Dermis microvascular lymphatic vessel endothelial cell (primary cell): ENCODE data around the gene PTPRF. TPM values are rescaled to one million over a fixed set of nuclear protein-coding genes. Genes with fewer than 3 reads are reported as not detected.

Experiments used
- DNase-seq, 2 donors: peaks; one replicate each; pipeline versions ENCODE4 v3.0.0 to v3.0.0-alpha.2; 2010; ENCODE audit warnings: low read depth in 2 of 2
- total RNA-seq: library from RNA; depleted of rRNA; stranded (reverse); fragments of >200 nt; gene quantifications from 2 replicates; pipeline ENCODE4 v1.2.1, GENCODE V29; 2014

Gene PTPRF
- total RNA-seq, 1 donor from 2014 or later = 50.2 TPM

DNA sequence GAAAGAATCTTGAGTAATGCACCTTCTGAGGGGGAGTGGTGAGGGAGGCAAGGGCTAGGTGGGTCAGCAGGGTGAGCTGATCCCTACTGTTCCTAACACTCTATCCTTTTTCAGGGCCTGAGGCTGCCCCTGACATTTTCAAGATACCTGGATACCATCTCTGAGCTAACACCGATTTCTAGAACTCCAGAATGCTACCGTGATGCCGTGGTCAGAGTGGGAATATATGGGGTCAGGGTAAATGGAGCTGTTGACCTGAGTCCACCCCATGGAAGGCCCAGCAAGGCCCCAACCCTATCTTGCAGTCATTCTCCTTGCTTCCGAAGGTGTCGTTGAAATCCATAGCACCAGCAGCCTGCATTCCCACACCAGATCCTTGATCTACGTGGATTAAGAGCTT is 18.0 kb upstream of the PTPRF start:
- DNase-seq = no peak

DNA sequence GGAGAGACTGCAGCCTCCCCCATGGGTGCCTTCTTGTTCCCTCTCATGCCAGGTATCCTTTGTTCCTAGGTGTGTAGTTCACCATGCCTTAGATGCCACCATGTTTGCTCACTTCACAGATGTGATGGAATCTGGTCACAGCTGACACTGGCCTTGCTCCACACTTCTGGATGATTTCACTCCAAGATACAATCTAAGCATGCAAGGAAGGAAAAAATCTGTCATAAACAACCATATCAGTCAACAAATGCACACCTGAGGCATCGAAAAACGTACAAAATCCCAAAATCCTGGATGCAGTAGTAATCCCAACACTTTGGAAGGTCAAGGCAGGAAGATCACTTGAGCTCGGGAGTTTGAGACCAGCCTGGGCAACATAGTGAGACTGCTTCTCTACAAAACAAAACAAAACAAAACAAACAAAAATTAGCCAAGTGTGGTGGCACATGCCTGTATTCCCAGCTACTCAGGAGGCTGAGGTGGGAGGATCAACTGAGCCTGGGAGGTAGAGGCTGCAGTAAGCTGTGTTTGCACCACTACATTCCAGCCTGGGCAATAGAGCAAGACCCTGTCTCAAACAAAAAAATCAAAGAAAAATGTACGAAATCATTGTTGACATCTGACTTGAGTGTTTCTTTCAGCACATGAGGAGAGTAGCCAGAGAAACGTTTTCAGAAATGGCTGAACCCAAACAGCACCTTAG is 17.1 kb upstream of the PTPRF start:
- no peak for DNase-seq

DNA sequence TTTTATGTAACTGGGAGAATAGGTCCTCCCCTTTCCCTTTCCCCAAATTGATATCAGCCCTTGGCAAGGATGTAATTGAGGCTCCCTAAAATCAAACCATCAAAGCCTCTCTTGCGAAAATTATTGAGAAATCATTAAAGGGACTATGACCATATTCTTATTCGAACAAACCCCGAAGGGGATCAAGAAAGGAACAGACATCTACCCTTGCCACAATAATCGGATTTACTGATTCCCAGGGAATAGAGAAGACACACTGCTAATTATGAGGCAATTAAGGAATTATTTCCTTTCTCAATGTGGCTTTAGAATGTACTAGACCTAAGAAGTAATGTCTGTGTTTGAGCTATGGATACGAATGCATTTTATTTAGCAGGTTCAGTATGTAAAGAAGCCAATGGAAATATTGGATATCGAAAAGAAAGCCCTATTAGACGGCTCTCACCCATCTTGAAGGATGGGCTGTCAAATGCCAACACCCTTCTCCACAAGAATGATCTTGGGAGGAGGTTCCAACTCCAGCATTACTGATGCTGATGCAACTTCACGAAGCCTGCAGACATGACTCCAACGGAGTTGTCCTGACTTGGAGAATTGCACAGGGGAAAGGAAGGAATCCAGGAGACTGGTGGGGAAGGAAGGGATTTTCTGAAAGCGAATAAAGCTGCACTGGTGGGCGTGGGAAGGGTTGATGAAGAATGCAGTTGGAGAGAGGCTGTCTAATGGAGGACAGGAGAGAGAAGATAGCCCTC is 11.6 kb upstream of the PTPRF start:
- no peak for DNase-seq

DNA sequence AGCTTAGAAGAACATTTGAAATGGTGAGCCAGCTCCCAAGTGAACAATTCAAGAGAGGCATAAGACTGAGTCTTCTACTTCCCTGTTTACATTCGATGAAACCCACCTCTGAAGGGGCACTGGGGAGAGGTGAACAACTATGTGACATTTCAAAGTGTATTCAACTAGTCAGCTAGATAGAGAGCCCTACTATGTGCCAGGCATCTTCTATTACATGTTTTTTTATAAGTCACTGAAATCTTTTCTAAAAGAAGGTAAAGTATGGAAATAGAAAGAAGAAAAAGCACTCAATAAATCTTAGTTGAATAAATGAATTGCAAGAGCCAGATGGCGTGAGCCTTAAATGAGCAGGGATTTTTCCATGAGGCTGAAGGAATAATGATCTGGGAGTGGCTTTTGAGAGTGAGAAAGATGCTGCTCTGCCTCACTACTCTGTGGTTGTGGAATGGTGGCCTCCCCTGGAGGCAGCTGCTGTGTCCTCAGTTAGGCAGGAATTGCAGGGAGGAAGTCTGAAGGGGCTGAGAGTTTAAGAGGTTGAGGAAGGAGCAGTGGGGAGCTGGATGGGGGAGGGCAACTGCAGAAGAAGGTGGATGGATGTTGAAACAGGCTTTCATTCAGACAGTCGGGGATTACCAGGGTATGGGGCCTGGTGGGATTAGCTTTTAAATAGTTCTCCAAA is 10.4 kb upstream of the PTPRF start:
- no peak for DNase-seq

DNA sequence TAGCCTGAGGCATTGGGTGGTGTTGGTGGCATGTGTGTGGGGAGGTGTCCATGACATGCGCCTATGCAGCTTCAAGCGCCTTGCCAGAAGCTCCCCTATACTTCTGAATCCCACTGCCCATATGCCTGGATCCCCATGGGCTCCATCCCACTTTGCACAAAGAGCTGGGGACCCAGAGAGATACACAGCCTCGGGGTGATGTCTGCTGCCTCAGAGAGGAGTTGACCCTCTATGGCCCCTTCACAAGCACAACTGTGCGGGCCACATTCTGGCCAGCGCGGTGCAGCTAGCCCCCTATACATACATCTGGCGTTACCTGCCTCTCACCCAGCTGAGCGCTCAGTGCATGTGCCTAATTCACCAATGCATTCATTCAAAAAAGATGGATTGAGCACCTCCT is 9.6 kb upstream of the PTPRF start:
- DNase-seq = no peak

DNA sequence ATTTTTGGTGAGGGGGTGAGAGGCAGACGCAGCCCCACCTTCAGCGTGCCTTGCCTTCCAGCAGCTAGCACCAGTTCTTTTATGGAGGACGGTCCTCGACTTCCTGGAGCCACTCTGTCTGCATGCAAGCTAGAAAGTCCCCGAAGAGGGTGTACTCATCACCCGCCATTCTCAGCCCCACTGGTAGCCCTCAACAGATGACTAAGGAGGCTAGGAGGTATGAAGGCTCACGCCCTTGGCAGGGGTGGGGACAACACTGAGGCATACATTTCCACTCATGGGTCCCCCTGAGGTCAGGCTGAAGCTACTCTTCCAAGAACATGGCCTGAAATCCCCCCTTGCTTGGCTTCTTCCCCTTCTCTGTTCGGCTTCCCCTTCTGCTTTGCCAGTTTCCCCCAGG is 8.9 kb upstream of the PTPRF start:
- no peak for DNase-seq

DNA sequence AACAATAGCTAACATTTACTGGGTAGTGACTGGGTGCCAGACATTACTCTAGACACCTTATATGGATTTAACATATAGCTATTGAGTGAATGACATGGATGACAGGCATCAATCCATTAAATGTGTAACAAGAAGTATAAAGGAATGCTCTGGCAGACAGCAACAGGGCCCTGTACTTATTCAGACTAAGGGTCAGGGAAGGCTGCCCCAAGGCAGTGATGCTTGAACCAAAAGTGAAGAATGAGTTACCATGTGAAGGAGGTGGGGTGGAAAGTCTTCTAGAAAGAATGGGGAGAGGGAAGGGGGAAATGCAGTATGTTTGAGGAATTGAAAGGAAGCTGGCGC is 8.3 kb upstream of the PTPRF start:
- no peak for DNase-seq

DNA sequence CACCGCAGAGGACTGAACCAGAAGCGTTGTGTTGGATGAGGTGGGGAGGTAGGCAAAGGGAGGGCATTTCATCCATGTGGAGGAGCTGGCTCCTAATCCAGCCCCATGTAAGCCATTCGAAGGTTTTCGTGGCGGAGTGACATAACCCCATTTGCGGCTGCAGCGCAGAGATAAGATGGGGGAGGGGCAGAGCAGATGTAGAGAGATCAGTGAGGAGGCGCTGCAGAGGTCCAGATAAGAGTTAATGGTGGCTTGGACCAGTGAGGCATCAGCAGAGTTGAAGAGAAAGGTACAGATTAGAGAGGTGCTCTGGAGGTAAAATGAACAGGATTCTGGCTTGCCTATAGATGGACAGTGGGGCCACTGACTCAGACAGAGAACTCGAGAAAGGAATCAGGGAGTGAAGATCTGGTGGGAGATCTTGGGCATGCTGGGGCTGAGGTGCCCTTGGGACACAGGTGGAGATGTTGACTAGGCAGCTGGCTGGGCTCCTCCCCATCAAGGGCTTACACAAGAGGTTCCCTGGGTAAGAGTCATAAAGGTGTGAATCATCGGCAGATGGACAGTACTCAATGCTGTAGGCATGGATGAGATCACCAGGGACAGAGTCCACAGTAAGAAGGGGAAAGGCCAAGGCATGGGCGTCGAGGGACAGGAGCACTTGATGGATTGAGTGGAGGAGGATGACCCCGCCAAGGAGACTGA is 7.8 kb upstream of the PTPRF start:
- DNase-seq = peak in 1 of 2 donors; percentile 37

DNA sequence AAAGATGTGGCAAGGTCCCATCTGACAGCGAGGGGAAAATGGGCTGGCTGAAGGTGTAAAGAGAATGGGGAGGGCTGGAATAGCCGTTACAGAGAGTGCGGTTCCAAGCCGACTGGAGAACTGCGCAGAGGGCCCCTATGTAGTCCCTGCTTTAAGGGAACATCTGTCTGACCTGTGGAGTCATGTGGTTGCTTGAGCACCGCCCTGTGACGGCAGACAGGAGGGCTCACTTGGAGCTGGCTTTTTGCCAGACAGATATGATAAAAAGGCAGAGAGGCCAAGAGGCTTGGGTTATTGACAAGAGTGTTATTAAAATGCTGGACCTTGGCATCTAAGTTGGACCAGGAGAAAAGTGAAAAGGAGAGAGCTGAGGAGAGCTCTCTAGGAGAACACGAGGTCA is 5.9 kb upstream of the PTPRF start:
- DNase-seq = no peak

DNA sequence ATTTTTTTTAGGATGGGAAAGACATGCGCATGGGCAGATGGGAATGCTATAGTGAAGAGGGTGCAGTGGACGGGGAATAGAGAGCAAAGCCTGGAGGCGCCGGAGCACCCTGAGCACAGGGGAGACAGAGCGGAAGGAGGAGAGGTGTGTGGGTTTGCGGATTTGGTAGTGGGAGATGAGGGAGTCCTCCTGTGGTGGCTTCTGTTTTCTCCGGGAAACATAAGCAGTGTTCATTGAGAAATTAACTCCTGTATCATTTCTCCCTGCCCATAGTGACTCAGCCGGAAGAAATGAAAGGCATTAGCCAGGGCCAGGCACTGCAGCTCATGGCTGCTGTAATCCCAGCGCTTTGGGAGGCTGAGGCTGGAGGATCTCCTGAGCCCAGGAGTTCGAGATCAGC is 4.7 kb upstream of the PTPRF start:
- no peak for DNase-seq

DNA sequence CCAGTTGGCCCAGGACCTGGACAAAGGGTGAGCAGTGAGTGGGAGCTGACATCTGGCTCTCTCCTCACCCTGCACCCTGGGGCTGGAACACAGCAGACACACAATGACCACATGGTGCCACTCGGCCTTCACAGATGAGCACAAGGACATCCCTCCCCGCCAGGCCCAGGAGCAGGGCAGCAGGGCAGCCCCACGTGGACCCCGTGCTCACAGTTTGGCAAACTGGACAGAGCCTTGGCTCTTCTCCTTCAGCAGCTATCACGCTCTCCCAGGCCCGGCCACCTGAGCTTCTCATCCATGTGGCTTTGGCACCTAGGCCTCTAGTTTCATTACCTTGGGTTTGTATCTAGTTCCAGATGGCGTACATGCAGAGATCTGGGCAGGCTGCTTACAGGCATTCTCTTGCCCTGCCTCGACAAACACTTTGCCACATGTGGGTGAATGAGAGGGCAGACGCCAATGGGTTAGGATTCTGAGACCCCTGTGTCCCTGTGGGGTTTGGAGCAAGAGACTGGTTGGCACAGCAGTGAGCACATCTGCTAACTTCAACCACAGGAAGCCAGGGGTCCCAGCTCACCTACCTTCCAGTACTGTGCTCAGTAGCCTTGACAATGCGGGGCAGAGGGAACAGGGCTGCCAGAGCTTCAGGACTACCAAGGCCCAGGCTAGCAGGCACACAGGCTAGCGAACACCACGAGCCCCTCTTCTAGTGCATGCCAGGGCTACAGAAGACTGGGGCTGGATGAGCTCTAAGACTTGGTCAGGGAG is 3.4 kb upstream of the PTPRF start:
- DNase-seq = no peak

DNA sequence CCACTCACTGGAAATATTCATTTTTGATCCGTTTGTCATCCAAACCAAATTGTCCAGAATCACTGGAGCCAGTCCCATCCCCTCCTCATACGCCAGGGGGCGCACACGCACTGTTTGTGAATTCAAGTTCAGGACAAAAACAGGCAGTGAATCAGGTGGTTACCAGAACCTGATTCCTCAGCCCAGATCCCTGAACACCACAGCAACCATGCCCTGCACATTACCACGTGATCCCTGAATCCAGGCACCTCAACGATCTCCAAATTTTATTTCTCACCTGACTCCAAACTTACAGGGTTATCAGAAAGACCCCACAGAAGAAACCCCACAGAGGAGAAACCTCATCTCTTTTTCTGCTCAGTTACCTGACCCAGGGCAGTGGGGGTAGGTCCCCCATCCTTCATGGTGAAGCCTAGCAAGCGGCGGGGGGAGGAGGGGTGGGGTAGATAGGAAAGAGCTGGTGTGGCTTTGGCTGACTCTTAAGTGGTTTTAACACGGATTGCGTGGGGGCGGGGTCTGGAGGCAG is 1.4 kb upstream of the PTPRF start:
- DNase-seq = peak; percentile 74 to 88

DNA sequence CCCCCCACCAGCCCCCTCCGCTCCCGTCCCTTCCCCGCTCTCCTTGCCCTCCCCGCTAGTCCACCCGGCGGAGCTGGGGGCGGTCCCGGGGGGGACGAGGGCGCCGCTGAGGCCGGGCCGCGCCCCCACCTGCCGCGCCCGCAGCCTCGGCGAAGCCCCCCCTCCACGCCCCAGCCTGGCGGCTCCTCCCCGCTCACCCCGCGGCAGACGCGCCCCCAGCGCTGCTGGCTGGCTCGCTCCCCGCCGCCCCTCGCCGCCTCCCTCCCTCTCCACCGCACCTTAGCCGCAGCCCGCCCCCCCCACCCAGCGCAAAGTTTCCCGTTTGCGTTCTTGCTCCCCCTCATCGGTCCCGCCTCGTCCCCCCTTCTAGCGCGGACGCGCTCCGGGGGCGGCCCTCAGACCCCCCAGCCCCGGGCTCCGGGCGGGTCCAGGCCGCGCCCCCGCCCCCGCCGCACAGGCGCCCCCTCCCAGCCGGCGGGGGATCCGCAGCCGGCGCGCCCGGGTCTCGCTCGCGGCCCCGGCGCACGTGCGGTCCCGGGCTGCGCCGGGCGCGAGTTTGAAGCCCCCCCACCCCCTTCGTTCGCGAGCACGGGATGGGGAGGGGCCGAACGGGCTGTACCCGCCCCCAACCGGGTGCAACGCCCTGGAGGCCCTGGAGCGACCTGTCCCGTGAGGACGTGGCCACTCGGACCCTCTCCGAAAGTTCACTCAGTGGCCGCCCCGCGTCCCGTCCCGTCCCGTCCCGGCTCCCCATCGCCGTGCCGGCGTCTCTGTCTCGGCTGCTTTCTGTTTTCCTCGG is 623 bp downstream of the PTPRF start:
- peak in 1 of 2 donors; percentile 55 for DNase-seq

DNA sequence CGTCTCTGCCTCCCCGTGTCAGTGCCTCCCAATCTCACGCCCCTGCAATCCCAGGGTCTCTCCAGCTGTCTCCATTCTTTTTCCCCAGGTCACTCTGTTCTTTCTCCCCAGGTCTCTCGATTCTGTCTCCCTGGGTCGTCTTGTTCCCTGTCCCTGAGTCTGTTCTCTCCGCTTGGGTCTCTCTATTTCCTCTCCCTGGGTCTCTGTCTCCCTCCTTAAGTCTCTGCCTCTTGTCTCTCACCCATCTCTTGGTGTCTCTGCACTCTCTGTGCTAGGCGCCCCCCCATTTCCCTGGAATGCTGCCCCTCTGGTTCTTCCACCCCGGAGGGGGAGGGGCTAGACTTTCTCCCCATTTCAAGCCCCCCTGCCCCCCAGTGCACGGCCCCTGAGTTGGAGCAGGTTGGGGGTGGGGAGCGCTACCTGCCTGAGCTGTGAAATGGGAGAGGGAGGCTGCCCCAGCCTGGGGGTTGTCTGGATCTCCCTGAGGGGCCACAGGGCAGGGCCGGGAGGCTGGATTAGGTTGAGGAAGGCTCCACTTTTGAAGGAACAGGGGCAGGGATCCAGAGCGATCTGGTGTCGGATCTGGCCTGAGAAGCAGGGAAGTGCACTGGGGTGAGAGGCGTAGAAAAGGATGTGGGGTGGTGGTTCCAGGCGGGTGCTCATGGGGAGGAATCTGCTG is 1.4 kb downstream of the PTPRF start:
- no peak for DNase-seq

DNA sequence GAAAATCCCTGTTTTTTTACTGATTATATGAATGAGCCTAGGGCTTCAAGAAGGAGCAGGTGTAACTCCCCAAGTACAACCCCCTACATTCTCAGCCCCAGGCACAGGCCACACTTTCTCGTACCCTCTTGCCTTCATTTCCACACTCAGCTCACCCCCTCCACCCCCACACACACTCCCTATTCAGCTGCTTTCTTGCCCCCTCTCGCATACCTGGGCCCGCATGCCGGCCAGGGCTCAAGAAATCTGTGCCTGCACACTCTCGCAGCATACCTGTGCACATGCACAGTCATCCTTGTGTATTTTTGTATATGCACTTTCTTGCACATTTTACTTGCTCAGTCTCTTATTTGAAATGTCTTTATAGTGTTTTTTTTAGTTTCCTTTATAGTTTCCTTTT is 2.0 kb downstream of the PTPRF start:
- no peak for DNase-seq

DNA sequence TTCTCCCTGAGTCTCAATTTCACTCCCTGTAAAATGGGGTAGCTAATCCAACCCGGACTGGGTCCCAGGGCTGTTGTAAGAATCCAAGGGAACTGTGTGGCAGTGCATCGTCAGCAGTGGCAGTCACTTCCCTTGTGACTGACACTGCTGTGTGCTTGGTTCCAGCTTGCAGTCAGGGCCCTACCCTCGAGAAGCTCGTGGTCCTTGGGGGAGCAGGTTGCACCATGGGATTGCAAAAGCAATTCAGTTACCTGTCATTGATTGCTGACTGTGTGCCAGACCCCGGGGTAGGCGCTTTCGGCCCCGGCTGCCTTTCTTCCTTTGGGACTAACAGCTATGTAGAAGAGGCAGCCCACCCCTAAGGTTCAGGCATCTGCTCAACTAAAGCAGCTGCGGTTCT is 2.9 kb downstream of the PTPRF start:
- DNase-seq = no peak

DNA sequence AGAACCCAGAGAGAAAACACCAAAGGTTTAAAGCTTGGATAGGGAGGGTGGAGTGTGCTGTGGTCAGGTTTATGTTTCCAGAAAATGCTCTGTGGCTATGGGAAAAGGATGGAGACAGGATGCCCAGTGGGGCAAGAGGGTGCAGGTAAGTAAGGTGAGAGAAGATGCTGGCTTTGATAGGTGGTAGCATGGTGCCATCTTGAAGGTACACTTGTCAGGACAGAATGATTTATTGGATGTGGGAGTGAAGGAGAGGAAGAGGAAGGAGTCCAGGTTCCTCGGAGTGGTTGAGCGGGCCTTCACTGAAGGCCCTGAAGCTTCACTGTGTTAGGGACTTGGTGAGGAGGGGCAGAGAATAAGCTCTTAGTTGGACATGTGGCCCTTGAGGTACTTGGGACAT is 3.6 kb downstream of the PTPRF start:
- no peak for DNase-seq

DNA sequence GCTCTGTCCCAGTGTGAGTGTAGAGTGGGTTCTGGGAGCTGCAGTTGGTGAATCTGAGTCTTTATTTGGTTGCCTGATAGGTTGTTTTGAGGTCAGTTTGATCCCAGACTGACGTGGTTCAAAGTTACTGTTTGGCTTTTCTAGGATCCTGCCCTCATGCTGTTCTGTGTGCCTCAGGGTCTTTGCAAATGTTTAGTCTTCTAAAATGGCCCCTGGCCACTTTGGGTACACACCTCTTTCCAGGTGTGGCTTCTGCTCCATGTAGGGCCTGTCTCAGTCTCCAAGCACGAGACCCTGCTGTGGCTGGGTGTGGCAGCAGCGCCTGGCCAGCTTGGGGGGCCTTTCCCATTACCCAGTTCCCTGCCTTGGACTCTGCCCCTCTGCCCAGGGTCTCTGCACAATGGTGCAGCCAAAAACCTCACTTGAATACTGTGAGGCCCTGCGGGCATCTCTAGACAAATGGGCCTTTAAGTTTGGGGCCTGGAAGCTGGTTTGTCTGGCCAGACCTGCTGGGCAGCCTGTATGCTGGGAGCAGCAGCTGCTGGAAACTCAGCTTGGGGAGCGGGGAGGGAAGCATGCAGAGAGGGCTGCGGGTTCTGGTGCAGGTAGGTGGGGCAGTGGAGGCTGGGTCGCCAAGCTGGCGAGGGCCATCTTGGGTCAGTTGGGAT is 5.6 kb downstream of the PTPRF start:
- no peak for DNase-seq

DNA sequence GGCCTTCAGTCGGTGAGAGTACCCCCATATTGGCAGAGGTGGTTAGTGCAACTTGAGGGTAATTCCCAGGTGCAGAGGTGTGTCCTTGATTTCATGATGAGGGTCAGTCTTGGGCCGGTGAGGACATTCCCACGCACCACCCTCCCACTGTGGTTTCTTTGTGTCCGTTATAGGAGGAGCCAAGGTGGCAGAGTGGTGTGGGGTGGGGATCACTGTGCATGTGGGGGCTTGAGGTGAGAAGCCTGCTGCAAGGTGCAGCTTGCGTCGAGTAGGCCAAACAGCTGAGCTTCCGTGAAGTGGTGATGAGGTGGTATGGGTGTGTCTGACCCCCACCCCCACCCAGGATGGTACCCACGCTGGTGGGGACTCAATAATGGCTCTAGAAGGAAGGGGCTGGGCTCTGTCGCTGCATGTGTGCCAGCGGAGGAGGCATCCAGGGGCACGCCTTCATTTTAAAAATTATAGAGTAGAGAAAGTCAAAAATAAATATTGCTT is 6.2 kb downstream of the PTPRF start:
- no peak for DNase-seq
